ENCODE measurements around the gene ADPRHL1.

Gene ADPRHL1

GRCh38 chr13:113430378-113431110 lies 22.7 kb downstream of the ADPRHL1 start:
- no peak for DNase-seq

GRCh38 chr13:113429608-113429985 lies 23.7 kb downstream of the ADPRHL1 start:
- no peak for DNase-seq

GRCh38 chr13:113428871-113429607 lies 24.2 kb downstream of the ADPRHL1 start:
- DNase-seq, result no peak

- no peak for DNase-seq
These were observed 24.8 kb downstream of the ADPRHL1 start for GRCh38 chr13:113428469-113428865.

- DNase-seq, result no peak
These were observed 25.5 kb downstream of the ADPRHL1 start for GRCh38 chr13:113427562-113428468.

GRCh38 chr13:113426591-113426986 lies 26.7 kb downstream of the ADPRHL1 start:
- DNase-seq, result no peak

- DNase-seq, result no peak
These were observed 27.2 kb downstream of the ADPRHL1 start for GRCh38 chr13:113425941-113426590.

GRCh38 chr13:113423520-113424163 lies 29.6 kb downstream of the ADPRHL1 start:
- no peak for DNase-seq

- DNase-seq, result no peak
These were observed 30.3 kb downstream of the ADPRHL1 start for GRCh38 chr13:113422807-113423519.

DNA sequence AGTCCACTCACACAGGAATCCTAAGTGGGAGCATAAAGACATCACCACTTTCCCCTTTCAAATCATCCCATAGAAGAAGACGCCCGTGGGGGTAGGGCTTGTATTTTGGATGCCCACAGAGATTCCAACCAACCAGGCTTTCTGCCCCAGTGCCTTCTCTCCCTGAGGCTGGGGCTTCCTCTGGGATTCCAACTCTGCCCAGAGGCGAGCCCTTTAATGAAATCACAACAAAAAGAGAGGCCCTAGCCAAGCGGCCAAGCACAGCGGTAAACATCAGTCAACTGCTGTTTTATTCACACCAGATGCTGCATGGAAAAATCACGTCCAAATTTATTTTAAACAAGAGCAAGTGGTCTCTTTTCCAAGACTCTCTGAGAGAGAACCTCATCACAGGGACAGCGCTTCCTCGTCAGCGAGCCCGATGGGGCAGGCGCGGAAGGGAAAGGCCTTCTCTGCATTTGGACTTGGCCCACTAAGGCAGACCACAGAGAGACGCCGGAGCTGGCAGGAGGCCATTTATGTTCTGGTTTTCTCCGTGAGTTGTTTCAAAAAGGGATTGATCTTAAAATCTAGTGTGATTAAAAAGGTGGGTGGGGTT lies 31.5 kb downstream of the ADPRHL1 start:
- DNase-seq, result no peak

GRCh38 chr13:113420833-113421600 lies 32.3 kb downstream of the ADPRHL1 start:
- peak; percentile 11 for DNase-seq

DNA sequence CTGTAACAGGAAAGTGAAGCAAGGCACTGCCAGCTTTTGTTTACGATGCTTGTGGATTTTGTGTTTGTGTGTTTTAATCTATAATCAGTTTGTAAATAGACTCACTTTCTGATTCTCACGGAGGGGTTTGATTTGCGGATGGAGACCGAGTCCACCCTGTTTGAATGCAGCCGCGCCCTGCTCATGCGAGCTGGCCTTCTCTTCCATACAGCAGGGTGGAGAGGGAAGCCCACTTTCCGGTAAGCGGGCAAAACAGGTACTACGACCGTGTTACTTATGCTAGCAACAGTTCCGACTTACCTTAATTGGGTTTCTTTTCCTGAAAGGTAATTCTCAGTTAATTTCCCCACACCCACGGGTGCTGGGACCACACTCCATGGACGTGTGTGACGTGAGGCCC lies 33.1 kb downstream of the ADPRHL1 start:
- DNase-seq, result no peak

DNA sequence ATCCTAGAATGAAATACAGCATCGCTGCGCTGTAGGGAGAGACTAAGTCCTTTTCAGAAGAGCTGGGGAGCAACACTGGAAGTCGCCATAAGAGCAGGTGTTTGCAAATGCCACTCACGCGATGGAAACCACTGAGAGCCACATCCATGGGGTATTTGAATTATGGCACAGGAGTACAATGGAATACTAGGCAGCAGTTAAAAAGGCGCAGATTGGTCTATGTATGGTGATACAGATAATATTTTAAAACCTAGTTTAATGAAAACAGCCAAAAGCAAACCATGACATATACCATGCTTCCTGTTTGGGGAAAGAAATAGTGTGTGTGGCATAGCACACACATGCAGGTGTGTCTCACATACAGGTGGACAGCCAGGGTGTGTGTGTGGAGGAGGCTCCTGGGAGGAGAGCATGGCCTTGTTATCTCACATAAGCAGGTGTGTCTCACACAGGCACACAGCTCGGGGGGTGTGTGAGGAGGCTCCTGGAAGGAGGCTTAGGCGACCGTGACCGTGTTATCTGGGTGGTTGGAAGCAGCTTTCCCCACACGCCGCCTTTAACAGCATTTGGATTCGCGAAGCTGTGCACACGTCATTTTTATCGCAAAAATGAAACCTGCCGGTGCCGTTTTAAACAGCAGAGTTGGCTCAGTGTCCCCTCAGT lies 33.6 kb downstream of the ADPRHL1 start:
- no peak for DNase-seq

- DNase-seq, result no peak
These were observed 34.6 kb downstream of the ADPRHL1 start for GRCh38 chr13:113418722-113419049.

DNA sequence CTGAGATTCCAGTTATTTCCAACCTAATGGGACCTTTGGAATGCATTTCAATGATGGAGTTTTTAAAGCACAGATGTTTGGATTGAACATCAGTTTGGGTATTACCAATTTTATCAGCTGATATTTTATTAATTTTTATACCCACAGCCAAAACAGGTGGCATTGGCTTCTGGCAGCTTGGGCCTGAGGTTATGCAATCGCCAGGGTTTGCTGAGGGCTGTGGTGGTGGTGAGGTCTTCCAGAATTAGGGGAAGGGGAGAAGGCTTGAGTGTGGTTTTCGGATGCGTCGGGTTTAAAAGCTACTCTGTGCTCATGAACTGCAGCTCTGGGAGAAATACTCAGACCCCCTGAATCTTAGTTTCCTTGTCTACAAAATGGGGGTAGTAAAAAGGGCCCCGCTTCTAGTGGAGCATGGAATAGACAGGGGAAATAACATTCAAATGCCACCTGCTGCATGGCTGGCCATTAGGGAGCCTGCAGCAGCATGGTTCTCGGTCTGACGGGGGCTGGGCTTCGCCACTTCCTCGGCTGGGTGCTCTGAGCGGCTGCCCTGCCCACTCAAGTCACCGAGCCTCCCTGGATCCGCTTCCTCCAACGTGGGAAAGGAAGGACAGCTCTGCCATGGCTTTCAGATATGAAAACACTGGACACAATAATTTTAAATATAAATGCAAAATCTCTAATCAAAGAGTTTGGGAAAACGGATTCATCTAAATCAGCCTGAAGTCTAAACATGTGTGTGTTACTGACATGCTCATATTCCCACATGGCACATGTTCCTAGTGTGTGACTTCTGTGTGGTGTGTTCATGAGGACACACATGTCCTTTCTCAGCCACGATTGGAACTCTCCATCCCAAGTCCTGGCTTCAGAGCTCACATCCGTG lies 35.2 kb downstream of the ADPRHL1 start:
- no peak for DNase-seq

- no peak for DNase-seq
These were observed 36.1 kb downstream of the ADPRHL1 start for GRCh38 chr13:113417008-113417751.

DNA sequence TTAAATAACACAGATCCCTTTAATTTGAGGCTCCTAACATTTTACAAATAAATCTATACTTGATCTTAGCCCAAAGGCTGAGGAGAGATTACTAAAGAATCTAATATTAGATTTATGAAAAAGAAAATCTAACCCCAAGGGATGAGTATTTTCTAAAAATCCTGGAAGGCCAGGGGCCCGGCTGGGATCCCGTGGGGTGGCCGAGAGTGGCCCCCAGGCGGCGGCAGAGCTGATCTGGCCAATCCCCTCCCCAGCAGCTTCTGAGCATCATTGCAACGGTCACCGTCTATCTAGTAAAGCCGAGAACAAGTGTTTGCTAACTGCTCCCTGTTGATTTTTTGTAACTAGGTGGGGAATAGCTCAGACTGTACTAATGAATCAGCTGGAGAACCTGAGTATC lies 37.5 kb downstream of the ADPRHL1 start:
- DNase-seq, result no peak

GRCh38 chr13:113415032-113415431 lies 38.3 kb downstream of the ADPRHL1 start:
- no peak for DNase-seq

All from stimulated activated CD4-positive, alpha-beta T cell treated with anti-CD3 and anti-CD28 coated beads, Interleukin-15, amount 100 ng/mL, for 24 hours (primary cell).